GM11168 (cell line): ENCODE results near the gene NAV2.

ENCODE experiments used
- in situ Hi-C: fragments of 300-500 bp; cut with MboI; formaldehyde crosslinking; loops from one replicate; pipeline ENCODE4 v1.12.0; 2022; ENCODE audit warnings: low sequenced_read_pairs; ENCODE audit not compliant: unreplicated experiment

NAV2 gene

GRCh38 chr11:19845626-19846025, 133.0 kb downstream of the NAV2 start:
- in situ Hi-C loops, result no loop called here

GRCh38 chr11:19846654-19847305, 134.1 kb downstream of the NAV2 start:
- in situ Hi-C loops, result no loop called here

GRCh38 chr11:19848219-19848618, 135.6 kb downstream of the NAV2 start:
- in situ Hi-C loops, result no loop called here

- in situ Hi-C loops, result no loop called here
Measured at GRCh38 chr11:19849107-19849789, 136.6 kb downstream of the NAV2 start.

GRCh38 chr11:19849947-19850593, 137.4 kb downstream of the NAV2 start:
- in situ Hi-C loops, result no loop called here

- in situ Hi-C loops, result no loop called here
Measured at GRCh38 chr11:19852288-19852687, 139.7 kb downstream of the NAV2 start.

GRCh38 chr11:19853016-19853415, 140.4 kb downstream of the NAV2 start:
- in situ Hi-C loops, result no loop called here

GRCh38 chr11:19853920-19854319, 141.3 kb downstream of the NAV2 start:
- in situ Hi-C loops, result no loop called here

- in situ Hi-C loops, result no loop called here
Measured at GRCh38 chr11:19861171-19861570, 148.5 kb downstream of the NAV2 start.

GRCh38 chr11:19862091-19862490, 149.5 kb downstream of the NAV2 start:
- in situ Hi-C loops, result no loop called here

- in situ Hi-C loops, result no loop called here
Measured at GRCh38 chr11:19864141-19865140, 151.8 kb downstream of the NAV2 start.

GRCh38 chr11:19866037-19866436, 153.4 kb downstream of the NAV2 start:
- in situ Hi-C loops, result no loop called here

- in situ Hi-C loops, result no loop called here
Measured at GRCh38 chr11:19866521-19866920, 153.9 kb downstream of the NAV2 start.

- in situ Hi-C loops, result no loop called here
Measured at GRCh38 chr11:19867064-19867463, 154.4 kb downstream of the NAV2 start.

- in situ Hi-C loops, result no loop called here
Measured at GRCh38 chr11:19868281-19868821, 155.7 kb downstream of the NAV2 start.

GRCh38 chr11:19868871-19869270, 156.2 kb downstream of the NAV2 start:
- in situ Hi-C loops, result no loop called here

- in situ Hi-C loops, result no loop called here
Measured at GRCh38 chr11:19869466-19869865, 156.8 kb downstream of the NAV2 start.

GRCh38 chr11:19869946-19870589, 157.4 kb downstream of the NAV2 start:
- in situ Hi-C loops, result no loop called here

- in situ Hi-C loops, result no loop called here
Measured at GRCh38 chr11:19871531-19871930, 158.9 kb downstream of the NAV2 start.
